Suppressor macrophage (primary cell): ENCODE data around the gene CASP8AP2.
A peak's percentile ranks its signal among the peaks of the same experiment; 100 is the strongest.
"Not testable (repeated sequence)": the region's sequence is repeated elsewhere in the genome, so short reads cannot be mapped to it uniquely, and the experiment has no call there.

ENCODE experiments used
- DNase-seq, 4 experiments: peaks; one replicate each; pipeline ENCODE4 v3.0.0-alpha.2; 2020 to 2022

The CASP8AP2 gene

DNA sequence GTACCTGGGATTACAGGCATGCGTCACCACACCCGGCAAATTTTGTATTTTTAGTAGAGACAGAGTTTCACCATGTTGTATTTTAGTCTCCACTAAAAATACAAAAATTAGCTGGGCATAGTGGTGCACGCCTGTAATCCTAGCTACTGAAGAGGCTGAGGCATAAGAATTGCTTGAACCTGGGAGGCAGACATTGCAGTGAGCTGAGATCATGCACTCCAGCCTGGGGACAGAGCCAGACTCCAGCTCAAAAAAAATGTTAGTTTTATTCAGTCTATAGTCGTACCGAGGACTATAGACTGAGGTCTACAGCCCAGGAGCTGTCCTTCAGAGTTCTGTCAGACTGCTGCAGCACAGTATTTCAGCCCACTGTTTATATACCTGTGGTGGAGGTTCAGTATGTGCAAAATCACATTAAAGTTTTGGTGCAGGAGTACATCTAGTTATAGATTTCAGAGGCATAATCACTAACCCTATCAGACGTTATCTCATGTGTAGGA is 3.6 kb upstream of the CASP8AP2 start:
- DNase-seq = no peak

DNA sequence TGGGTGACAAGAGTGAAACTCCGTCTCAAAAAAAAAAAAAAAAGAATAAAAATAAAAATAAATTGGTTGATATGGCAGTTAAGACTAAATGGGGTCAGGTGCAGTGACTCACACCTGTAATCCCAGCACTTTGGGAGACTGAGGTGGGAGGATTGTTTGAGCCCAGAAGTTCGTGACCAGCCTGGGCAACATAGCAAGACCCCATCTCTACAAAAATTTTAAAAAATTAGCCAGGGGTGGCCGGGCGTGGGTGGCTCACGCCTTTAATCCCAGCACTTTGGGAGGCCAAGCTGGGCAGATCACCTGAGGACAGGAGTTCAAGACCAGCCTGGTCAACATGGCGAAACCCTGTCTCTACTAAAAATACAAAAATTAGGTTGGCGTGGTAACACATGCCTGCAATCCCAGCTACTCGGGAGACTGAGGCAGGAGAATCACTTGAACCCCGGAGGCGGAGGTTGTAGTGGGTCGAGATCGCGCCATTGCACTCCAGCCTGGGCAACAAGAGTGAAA is 1.1 kb upstream of the CASP8AP2 start:
- not testable (repeated sequence) for DNase-seq

DNA sequence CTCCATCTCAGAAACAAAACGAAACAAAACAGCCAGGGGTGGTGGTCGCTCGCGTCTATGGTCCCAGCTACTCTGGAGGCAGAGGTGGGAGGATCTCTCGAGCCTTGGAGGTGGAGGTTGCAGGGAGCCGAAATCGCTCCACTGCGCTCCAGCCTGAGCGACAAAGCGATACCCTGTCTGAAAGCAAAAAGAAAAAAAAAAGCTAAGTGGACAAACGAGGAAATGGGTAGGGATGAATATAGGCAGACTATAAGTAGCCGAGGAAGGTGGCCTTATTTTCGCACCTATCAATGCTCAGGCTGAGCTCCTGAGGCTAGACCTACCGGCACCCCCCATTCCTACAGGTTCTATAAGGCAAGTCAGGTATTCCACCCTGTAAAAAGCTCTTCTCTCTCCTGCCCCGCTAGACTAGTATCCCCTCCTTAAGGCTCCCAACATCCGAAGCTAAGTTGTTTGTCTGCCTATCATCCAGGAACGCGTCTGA is 650 bp upstream of the CASP8AP2 start:
- peak; percentile 2 to 34 (median 32) for DNase-seq

DNA sequence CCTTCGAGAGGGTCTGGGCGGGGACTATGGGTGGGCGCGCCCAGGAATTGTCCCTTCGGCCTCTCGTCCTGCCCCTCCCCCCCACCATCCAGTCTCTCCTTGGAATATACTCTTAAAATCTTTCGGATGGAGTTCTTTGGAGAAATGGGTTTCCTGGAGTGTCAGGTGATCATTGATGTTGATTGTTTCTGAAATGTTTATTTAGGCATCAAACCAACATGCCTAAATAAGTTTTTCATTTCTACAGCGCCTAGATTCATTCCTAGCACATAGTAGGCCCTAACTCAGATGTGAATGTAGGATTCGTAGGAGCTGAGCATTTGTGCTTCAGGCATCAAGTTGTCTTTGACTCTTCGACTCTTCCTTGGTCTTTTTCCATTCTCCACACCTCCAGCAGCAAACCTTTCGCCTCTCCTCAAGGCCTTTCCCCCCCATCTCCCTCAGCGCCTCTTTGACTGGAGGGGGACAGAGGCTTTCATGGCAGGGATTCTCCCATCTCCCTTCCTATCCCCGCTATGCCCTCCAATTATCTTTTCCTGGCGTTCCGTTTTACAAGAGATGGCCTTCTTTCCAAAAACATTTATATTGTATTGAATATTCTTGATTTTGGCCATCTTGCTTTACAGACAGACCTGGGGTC is 610 bp downstream of the CASP8AP2 start:
- no peak for DNase-seq

DNA sequence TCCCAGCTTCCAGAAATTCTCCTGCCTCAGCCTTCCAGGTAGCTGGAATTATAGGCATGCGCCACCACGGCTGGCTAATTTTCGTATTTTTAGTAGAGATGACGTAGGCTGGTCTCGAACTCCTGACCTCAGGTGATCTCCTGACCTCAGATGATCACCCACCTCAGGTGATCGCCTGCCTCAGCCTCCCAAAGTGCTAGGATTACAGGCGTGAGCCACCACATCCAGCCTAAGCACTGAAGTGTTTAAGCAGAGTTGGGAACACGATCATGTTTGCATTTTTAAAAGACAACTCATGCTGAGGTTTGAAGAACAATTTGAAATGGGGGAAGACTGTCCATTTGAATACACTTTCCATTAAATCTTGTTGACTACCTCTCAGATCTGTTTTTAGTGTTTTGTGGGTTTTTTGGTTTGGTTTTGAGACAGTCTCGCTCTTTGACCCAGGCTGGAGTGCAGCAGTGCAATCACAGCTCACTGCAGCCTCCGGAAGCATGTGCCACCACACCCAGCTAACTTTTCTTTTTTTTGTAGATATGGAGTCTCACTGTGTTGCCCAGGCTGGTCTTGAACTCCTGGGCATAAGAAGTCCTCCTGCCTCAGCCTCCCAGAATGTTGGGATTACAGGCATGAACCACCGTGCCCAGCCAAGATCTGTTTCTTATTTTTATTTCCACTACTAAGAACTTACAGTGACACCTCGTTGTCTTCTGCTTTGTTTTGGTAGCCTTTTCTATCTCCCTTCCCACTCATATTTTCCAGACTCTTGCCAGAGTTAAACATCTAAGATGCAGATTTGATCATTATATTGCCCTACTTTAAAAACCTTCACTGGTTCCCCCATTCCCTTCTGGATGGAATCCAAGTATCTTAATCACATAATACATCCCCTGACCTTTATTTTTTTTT is 5.5 kb downstream of the CASP8AP2 start:
- no peak for DNase-seq

DNA sequence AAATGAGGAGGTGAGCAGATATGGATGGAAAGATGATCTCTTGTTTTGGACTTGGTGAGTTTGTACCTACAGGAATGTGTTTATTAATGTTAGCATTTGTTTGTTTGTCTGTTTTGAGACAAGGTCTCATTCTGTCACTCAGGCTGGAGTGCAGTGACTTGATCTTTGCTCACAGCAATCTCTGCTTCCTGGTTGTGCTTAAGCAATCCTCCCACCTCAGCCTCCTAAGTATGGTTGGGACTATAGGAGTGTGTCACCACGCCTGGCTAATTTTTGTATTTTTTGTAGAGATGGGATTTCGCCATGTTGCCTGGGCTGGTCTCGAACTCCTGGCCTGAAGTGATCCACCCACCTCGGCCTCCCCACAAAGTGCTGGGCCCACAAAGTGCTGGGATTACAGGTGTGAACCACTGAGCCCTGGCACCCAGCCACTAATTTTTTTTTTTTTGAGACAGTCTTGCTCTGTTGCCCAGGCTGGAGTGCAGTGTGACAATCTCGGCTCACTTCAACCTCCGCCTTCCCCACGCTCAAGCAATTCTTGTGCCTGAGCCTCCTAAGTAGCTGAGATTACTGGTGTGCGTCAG is 7.1 kb downstream of the CASP8AP2 start:
- DNase-seq = peak; percentile 39 to 68 (median 61)

DNA sequence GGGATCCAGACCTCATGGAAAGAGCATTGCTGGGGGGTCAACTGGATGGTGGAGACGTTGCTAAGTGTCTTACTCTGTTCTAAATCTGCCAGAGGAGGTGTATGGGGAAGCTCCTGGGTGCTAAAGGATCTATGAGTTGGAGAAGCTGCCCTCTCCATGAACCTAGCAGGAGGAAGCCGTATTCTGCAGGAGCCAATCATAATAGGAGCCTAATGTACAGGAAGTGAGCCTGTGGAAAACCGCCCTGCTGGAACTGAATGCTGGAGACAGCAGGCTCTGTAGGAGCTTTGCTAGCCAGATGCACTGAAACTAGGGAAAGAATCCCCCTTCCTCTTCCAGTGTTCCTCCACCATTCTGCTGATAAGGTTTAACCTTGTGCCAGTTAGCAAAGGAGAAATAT is 10.9 kb downstream of the CASP8AP2 start:
- peak; percentile 43 to 68 (median 58) for DNase-seq

DNA sequence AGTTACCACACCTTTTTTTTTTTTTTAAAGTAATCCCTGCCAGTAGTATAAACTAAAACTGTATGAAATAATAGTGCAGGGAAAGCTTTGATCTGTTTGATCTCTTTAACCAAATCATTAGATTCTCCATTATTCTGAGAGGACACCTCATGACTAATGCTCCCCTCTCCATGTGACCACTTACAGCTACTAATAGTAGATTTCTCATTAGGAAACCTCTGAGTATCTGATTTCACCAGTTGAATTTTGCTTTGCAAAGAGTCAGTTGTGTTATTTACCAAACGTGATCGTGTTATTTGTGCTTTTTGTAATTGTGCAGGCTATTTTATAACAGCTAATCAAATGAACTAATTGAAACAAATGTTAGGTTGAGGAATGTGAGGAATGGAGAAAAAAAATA is 12.5 kb downstream of the CASP8AP2 start:
- no peak for DNase-seq

DNA sequence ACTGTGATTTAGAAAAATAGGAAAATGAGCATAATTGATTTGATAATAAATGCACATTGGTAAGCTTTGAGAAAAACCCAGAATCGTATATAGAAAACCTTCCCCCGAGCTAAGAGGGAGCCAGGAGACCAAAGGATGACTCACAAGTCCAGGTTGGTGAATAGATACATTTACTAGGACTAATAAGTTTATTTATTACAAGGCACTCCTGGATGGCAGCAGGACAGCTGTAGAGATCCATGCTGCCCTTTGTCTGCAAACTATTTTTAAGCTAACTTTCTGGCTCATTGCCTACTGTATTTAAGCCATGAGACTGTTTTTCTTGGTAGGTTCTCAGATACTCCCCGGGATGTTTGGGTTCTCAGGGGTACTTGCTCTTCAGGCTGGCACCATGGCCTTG is 13.4 kb downstream of the CASP8AP2 start:
- no peak for DNase-seq

DNA sequence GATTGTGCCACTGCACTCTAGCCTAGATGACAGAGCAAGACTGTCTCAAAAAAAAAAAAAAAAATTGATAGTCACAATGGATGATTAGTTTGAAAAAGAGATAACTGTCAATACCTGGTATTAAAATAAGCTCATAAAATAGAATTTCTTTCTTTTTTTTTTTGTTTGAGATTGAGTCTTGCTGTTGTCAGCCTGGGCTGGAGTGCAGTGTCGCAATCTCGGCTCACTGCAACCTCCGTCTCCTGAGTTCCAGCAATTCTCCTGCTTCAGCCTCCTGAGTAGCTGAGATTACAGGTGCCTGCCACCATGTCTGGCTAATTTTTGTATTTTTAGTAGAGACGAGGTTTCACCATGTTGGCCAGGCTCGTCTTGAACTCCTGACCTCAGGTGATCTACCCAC is 17.8 kb downstream of the CASP8AP2 start:
- not testable (repeated sequence) for DNase-seq

DNA sequence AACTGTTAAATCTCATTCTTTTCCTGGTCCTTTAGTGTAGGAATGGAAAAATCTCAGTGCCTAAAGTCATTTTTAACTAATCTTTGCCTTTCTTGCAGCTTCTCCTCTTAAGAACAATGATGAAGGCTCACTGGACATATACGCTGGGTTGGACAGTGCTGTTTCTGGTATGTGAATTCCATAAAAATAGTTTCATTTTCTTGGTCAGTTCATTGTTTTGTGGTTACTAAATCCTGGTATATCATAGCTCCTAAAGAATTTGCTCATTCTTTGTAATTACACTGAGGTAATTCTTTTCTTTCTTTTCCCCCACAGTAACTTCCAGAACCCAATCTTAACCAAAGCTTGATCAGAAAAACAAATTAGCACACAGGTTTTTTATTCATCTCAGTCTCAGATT is 23.4 kb downstream of the CASP8AP2 start:
- DNase-seq = no peak

DNA sequence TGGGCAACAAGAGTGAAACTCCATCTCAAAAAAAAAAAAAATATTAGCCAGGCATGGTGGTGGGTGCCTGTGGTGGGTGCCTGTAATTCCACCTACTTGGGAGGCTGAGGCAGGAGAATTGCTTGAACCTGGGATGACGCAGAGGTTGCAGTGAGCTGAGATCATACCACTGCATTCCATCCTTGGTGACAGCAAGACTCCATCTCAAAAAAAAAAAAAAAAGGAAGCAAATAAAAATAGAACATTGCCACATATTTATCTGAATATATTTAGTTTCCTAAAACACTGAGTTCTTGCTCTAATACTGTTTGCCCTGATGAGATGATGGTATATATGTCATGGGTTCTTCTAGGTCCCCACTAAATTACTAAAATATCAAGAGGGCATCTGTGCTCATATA is 28.4 kb downstream of the CASP8AP2 start:
- DNase-seq = peak; percentile 15 to 66 (median 48)

DNA sequence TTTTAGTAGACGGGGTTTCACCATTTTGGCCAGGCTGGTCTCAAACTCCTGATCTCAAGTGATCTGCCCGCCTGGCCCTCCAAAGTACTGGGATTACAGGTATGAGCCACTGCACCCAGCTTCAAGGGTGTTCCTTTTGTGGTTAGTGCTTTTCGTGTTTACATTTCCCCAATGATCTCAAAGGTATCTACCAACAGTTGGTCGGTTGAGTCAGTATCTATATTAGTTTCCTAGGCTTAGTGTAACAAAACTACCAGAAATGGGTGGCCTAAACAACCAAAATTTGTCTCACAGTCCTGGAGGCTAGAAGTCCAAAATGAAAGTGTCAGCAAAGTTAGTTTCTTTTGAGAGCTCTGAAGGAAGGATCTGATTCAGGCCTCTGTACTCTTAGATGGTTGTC is 30.1 kb downstream of the CASP8AP2 start:
- peak in 1 of 4 experiments; percentile 1 for DNase-seq

DNA sequence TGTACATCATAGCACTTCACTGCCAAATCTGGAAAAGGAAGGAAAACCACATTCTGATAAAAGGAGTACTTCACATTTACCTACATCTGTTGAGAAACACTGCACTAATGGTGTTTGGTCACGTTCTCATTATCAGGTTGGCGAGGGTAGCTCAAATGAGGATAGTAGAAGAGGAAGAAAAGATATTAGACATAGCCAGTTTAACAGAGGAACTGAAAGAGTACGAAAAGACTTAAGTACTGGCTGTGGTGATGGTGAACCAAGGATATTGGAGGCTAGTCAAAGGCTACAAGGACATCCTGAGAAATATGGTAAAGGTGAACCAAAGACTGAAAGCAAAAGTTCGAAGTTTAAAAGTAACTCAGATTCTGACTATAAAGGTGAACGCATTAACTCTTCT is 32.6 kb downstream of the CASP8AP2 start:
- DNase-seq = no peak

DNA sequence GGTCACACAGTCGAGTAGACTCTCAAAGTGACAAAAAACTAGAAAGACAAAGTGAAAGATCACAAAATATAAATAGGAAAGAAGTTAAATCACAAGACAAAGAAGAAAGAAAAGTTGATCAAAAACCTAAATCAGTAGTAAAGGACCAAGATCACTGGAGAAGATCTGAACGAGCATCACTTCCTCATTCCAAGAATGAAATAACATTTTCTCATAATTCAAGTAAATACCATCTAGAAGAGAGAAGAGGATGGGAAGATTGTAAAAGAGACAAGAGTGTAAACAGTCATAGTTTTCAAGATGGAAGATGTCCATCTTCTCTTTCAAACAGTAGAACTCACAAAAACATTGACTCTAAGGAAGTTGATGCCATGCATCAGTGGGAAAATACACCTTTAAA is 33.0 kb downstream of the CASP8AP2 start:
- DNase-seq = no peak

DNA sequence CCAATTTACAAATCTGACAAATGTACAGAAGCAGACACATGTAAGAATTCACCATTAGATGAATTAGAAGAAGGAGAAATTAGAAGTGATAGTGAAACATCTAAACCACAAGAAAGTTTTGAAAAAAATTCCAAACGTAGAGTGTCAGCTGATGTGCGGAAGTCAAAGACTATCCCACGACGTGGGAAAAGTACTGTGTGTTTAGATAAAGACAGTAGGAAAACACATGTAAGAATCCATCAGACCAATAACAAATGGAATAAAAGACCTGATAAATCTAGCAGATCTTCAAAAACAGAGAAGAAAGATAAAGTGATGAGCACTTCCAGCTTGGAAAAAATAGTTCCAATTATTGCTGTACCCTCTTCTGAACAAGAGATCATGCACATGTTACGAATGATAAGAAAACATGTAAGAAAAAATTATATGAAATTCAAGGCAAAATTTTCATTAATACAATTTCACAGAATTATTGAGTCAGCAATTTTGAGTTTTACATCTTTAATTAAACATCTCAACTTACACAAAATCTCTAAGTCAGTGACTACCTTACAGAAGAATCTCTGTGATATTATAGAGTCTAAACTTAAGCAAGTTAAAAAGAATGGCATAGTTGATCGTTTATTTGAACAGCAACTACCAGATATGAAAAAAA is 36.5 kb downstream of the CASP8AP2 start:
- DNase-seq = no peak

DNA sequence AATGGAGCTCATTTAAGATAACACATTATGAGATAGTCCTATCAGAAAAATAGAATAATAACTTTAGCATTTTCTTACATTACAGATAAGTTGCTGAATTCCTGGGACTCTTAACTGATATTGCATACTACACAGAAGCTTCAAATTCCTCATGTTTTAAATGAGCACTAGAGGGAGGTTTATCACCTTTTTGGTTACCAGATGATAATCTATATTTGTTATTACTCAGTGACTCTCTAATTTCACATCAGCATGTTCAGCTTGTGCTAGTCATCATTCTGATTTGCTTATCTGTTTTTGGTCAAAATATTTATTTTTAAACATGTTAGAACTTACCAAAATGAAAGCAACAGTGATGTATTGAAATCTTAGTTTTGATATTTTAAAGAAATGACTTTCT is 44.0 kb downstream of the CASP8AP2 start:
- DNase-seq = no peak

DNA sequence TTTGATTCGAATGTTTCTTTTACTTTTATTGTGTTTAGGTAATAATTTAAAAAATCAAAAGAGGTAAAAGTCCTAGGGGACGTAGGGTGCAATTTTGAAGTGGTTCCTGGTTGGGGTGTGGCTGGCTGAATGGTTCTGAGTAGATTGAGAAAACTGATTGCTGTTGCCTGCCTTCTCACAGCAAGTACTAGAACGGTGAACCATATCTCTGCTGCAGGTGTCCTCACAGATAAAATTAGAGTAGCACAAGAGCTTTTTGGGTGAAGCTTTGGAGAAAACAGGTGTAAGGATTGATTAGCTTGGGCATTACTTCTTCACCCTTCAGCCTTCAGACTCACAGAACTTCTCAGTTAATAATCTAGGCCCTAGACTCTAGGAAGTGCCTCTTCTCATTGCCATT is 44.8 kb downstream of the CASP8AP2 start:
- no peak for DNase-seq

DNA sequence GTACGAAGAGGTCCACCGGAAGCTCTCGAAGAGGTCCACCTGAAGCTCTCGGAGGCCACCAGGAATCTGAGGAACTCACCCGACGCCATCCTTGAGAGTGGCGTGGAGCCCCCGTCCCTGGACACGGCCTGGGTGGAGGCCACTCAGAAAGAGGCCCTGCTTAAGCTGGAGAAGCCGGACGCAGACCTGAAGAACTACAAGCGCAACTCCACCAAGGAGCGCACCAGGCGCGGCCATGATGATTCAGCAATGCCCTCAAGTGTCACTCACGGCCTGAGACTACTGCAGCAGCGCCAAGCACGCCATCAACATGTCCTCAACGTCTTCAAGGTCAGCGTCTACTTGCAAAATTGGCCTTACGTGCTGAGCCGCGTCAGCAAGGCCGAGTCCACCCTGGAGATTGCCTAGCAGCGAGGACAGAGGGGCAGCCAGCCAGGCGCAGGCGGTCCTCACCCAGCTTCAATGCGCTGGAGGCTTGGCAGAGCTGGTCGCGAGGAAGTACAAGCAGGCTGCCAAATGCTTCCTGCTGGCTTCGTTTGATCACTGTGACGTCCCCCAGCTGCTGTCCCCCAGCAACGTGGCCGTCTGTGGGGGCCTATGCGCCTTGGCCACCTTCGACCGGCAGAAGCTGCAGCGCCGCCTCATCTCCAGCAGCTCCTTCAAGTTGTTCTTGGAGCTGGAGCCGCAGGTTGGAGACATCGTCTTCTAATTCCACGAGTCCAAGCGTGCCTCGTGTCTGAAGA is 56.9 kb downstream of the CASP8AP2 start:
- DNase-seq = no peak

DNA sequence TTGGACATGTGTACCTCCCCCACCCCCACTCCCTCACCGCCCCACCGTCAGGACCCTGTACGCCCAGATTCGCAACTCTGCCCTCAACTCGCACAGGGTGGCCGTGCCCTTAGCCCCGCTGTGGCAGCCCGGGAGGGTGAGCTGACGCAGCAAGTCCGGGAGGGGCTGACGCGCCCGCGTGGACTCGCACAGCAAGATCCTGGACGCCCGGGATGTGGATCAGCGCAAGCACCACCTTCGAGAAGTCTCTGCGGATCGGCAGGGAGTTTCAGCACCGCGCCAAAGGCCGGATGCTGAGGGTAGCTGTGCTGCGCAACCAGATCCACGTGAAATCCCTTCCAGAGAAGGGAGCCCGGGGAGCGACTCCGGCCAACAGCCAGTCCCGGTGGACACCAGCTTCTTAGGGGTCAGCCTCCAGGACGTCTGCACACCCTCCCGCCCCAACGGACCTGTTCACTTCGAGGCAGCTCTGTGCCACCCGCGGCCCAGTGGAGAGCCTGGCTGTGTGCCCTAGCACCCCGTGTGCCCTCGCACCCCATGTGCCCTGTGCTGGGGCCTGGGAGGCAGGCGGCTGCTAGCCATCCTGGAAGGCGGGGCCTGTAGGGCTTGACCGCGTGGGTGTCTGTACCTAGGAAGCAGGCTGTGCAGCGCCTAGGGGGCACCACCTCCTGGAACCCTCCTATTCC is 57.9 kb downstream of the CASP8AP2 start:
- DNase-seq = peak in 2 of 4 experiments; percentile 4

DNA sequence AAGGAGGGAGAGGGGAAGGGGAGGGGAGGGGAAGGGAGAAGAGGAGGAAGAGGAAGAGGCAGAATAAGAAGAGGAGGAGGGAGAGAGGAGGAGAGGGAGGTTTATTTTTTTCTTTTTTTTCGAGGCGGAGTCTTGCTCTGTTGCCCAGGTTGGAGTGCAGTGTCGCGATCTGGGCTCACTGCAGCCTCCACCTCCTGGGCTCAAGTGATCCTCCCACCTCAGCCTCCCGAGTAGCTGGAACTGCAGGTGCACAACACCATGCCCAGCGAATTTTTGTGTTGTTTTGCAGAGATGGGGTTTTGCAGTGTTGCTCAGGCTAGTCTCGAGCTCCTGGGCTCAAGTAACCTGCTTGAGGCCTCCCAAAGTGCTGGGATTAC is 58.4 kb downstream of the CASP8AP2 start:
- DNase-seq = no peak
